Measurements from ENCODE around the gene PDE2A.

GRCh38 chr11:72556433-72556832, 117.8 kb downstream of the PDE2A start:
- TF ChIP-seq, protein P1, sequence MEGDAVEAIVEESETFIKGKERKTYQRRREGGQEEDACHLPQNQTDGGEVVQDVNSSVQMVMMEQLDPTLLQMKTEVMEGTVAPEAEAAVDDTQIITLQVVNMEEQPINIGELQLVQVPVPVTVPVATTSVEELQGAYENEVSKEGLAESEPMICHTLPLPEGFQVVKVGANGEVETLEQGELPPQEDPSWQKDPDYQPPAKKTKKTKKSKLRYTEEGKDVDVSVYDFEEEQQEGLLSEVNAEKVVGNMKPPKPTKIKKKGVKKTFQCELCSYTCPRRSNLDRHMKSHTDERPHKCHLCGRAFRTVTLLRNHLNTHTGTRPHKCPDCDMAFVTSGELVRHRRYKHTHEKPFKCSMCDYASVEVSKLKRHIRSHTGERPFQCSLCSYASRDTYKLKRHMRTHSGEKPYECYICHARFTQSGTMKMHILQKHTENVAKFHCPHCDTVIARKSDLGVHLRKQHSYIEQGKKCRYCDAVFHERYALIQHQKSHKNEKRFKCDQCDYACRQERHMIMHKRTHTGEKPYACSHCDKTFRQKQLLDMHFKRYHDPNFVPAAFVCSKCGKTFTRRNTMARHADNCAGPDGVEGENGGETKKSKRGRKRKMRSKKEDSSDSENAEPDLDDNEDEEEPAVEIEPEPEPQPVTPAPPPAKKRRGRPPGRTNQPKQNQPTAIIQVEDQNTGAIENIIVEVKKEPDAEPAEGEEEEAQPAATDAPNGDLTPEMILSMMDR (IDR thresholded peaks at IDR 0.05) = no peak
- no peak for TF ChIP-seq EZH2 (IDR thresholded peaks at IDR 0.05)

Data from neural progenitor cell (in vitro differentiated cells).